Activated naive CD4-positive, alpha-beta T cell treated with anti-CD3 and anti-CD28 coated beads, Interleukin-2, amount 10 ng/mL, durations not matched to agents 7 days and 5 days (primary cell): Measurements from ENCODE around the gene SENP3.

Source experiments
- CTCF ChIA-PET: fragments of 350-600 bp; sonication (Branson Sonifier 250); formaldehyde crosslinking; loops from one replicate; lab custom pipeline; 2021; ENCODE audit warnings: antibody characterized with exemption; lab: Charles Lee
- DNase-seq: peaks from one replicate; pipeline ENCODE4 v3.0.0-alpha.2; 2020
- H3K27ac Mint-ChIP-seq: one replicate; pipeline ENCODE4 v1.8.0; 2021; ENCODE audit warnings: mild to moderate bottlenecking, moderate library complexity, mixed read lengths
- H3K27me3 Mint-ChIP-seq: one replicate; pipeline ENCODE4 v1.8.0; 2021; ENCODE audit warnings: mild to moderate bottlenecking, mixed read lengths
- H3K36me3 Mint-ChIP-seq: one replicate; pipeline ENCODE4 v1.8.0; 2021; ENCODE audit warnings: mixed read lengths
- H3K4me1 Mint-ChIP-seq: one replicate; pipeline ENCODE4 v1.8.0; 2021; ENCODE audit warnings: mixed read lengths
- H3K4me3 Mint-ChIP-seq: one replicate; pipeline ENCODE4 v1.8.0; 2021; ENCODE audit warnings: mild to moderate bottlenecking, moderate library complexity, mixed read lengths
- H3K9me3 Mint-ChIP-seq: one replicate; pipeline ENCODE4 v1.8.0; 2021; ENCODE audit warnings: mixed read lengths

SENP3 gene

GRCh38 chr17:7559320-7560171 lies 2.2 kb upstream of the SENP3 start:
- DNase-seq, result no peak
- Mint-ChIP-seq H3K27me3 (no peaks in the 10 kb centered on the region), H3K4me1 (peaks cover 78% of the 10 kb centered on the region), H3K27ac (peak overlapping the region; percentile 92), H3K36me3 (peaks cover 39% of the 10 kb centered on the region), H3K9me3 (no peaks in the 10 kb centered on the region), H3K4me3 (no peak overlapping the region)
- CTCF ChIA-PET, result interaction anchor here (0.7 to 5.5 kb wide), 40 partner anchors 8 to 278 kb away, joined by 3 to 157 read pairs (median 8); partner anchors contain the start of genes ACAP1, FGF11, KCTD11 and MPDU1

GRCh38 chr17:7560172-7561027 lies 1.3 kb upstream of the SENP3 start:
- H3K4me3 Mint-ChIP-seq, result peak overlapping the region; percentile 86
- DNase-seq, result peak; percentile 78
- no peaks in the 10 kb centered on the region for H3K27me3 Mint-ChIP-seq
- peak overlapping the region; percentile 92 for H3K27ac Mint-ChIP-seq
- H3K36me3 Mint-ChIP-seq, result peaks cover 39% of the 10 kb centered on the region
- H3K9me3 Mint-ChIP-seq, result no peaks in the 10 kb centered on the region
- peaks cover 71% of the 10 kb centered on the region for H3K4me1 Mint-ChIP-seq
- CTCF ChIA-PET, result interaction anchor here (0.7 to 5.5 kb wide), 49 partner anchors 8 to 304 kb away, joined by 3 to 157 read pairs (median 5); partner anchors contain the start of genes ACAP1, FGF11, KCTD11 and MPDU1

GRCh38 chr17:7561028-7561575 lies 617 bp upstream of the SENP3 start:
- CTCF ChIA-PET, result interaction anchor here (0.7 to 5.5 kb wide), 48 partner anchors 8 to 304 kb away, joined by 3 to 157 read pairs (median 6); partner anchors contain the start of genes ACAP1, FGF11, KCTD11 and MPDU1
- Mint-ChIP-seq H3K36me3 (peaks cover 40% of the 10 kb centered on the region), H3K4me3 (peak overlapping the region; percentile 86), H3K27ac (peak overlapping the region; percentile 92), H3K27me3 (no peaks in the 10 kb centered on the region), H3K4me1 (peaks cover 67% of the 10 kb centered on the region), H3K9me3 (no peaks in the 10 kb centered on the region)
- peak; percentile 88 for DNase-seq

- DNase-seq, result no peak
- CTCF ChIA-PET, result interaction anchor here (2.4 to 3.1 kb wide), 3 partner anchors 14 to 41 kb away, joined by 10 to 26 read pairs (median 15); partner anchors contain the start of gene TNFSF12
- peaks cover 60% of the 10 kb centered on the region for H3K4me1 Mint-ChIP-seq
- peaks cover 38% of the 10 kb centered on the region for H3K36me3 Mint-ChIP-seq
- peak overlapping the region; percentile 88 for H3K27ac Mint-ChIP-seq
- no peaks in the 10 kb centered on the region for H3K9me3 Mint-ChIP-seq
- no peaks in the 10 kb centered on the region for H3K27me3 Mint-ChIP-seq
- H3K4me3 Mint-ChIP-seq, result peak overlapping the region; percentile 86
Observed at GRCh38 chr17:7562208-7562605, 488 bp downstream of the SENP3 start.

DNA sequence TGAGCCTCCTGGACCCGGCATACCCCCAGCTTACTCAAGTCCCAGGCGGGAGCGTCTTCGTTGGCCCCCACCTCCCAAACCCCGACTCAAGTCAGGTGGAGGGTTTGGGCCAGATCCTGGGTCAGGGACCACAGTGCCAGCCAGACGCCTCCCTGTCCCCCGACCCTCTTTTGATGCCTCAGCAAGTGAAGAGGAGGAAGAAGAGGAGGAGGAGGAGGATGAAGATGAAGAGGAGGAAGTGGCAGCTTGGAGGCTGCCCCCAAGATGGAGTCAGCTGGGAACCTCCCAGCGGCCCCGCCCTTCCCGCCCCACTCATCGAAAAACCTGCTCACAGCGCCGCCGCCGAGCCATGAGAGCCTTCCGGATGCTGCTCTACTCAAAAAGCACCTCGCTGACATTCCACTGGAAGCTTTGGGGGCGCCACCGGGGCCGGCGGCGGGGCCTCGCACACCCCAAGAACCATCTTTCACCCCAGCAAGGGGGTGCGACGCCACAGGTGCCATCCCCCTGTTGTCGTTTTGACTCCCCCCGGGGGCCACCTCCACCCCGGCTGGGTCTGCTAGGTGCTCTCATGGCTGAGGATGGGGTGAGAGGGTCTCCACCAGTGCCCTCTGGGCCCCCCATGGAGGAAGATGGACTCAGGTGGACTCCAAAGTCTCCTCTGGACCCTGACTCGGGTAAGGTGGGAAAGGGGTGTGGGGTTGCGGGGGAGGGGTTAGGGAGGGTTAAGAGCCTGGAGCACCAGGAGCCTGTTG lies 1.6 kb downstream of the SENP3 start:
- Mint-ChIP-seq H3K36me3 (peaks cover 36% of the 10 kb centered on the region), H3K9me3 (no peaks in the 10 kb centered on the region), H3K27ac (peak overlapping the region; percentile 88), H3K4me1 (peaks cover 53% of the 10 kb centered on the region), H3K27me3 (no peaks in the 10 kb centered on the region), H3K4me3 (peak overlapping the region; percentile 86)
- DNase-seq, result no peak
- CTCF ChIA-PET, result interaction anchor here (0.9 kb wide), 1 partner anchor 48 kb away, joined by 3 read pairs; no protein-coding TSS in a partner anchor

GRCh38 chr17:7569571-7569970 lies 7.9 kb downstream of the SENP3 start:
- H3K36me3 Mint-ChIP-seq, result peaks cover 58% of the 10 kb centered on the region
- H3K9me3 Mint-ChIP-seq, result no peaks in the 10 kb centered on the region
- H3K4me1 Mint-ChIP-seq, result peaks cover 42% of the 10 kb centered on the region
- CTCF ChIA-PET, result interaction anchor here (1.4 to 1.6 kb wide), 2 partner anchors 9 to 214 kb away, joined by 3 to 4 read pairs; no protein-coding TSS in a partner anchor
- peaks cover 9% of the 10 kb centered on the region for H3K27me3 Mint-ChIP-seq
- H3K27ac Mint-ChIP-seq, result no peak overlapping the region
- no peak for DNase-seq
- no peak overlapping the region for H3K4me3 Mint-ChIP-seq

DNA sequence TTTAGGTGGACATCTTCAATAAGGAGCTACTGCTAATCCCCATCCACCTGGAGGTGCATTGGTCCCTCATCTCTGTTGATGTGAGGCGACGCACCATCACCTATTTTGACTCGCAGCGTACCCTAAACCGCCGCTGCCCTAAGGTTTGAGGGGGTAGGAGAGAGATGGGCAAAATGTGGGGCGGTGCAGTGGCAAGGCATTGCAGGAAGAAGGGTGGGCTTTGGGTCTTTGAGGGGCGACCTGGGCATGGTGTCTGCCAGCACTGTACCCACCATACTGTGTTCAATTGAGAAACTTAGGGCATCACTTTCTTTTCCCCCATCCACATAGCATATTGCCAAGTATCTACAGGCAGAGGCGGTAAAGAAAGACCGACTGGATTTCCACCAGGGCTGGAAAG lies 8.6 kb downstream of the SENP3 start:
- H3K4me3 Mint-ChIP-seq, result no peak overlapping the region
- CTCF ChIA-PET, result interaction anchor here (1.3 to 2.5 kb wide), 3 partner anchors 10 to 215 kb away, joined by 3 to 6 read pairs (median 5); partner anchors contain the start of gene TP53
- DNase-seq, result no peak
- peaks cover 61% of the 10 kb centered on the region for H3K36me3 Mint-ChIP-seq
- peaks cover 49% of the 10 kb centered on the region for H3K4me1 Mint-ChIP-seq
- no peaks in the 10 kb centered on the region for H3K9me3 Mint-ChIP-seq
- peaks cover 9% of the 10 kb centered on the region for H3K27me3 Mint-ChIP-seq
- H3K27ac Mint-ChIP-seq, result peak overlapping the region; percentile 12

GRCh38 chr17:7572338-7572587 lies 10.5 kb downstream of the SENP3 start:
- Mint-ChIP-seq H3K4me3 (peak overlapping the region; percentile 94), H3K27ac (peak overlapping the region; percentile 98), H3K4me1 (peaks cover 68% of the 10 kb centered on the region), H3K9me3 (no peaks in the 10 kb centered on the region), H3K36me3 (peaks cover 73% of the 10 kb centered on the region), H3K27me3 (peaks cover 9% of the 10 kb centered on the region)
- CTCF ChIA-PET, result interaction anchor here (0.8 to 2.5 kb wide), 2 partner anchors 11 to 115 kb away, joined by 4 to 6 read pairs; partner anchors contain the start of genes MPDU1 and TP53
- peak; percentile 99 for DNase-seq

DNA sequence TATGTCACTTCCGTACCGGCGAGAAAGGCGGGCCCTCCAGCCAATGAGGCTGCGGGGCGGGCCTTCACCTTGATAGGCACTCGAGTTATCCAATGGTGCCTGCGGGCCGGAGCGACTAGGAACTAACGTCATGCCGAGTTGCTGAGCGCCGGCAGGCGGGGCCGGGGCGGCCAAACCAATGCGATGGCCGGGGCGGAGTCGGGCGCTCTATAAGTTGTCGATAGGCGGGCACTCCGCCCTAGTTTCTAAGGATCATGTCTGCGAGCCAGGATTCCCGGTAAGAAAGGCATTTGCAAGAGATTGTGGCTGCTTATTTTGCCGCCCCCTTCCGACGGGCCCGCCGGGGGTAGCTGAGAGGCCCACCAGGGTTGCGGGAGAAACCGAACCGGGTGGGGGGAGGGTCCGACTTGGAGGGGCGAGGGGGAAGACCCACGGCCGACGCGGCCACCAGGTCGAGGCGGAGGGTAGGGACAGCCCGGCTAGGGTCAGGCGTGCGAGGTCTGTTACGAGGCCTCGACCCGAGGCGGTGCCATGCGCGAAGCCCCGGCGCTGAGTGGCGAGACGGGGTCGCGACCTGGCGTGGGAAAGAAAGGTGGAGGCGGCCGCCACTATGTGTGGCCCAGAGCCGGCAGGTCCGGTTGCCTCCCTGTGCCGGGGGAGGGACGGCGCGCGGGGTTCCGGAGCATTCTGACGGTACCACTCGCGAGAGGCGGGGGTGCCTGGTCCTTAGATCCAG lies 11.0 kb downstream of the SENP3 start:
- Mint-ChIP-seq H3K4me3 (peak overlapping the region; percentile 94), H3K27me3 (peaks cover 9% of the 10 kb centered on the region), H3K36me3 (peaks cover 74% of the 10 kb centered on the region), H3K9me3 (no peaks in the 10 kb centered on the region), H3K27ac (peak overlapping the region; percentile 98), H3K4me1 (peaks cover 69% of the 10 kb centered on the region)
- no peak for DNase-seq
- CTCF ChIA-PET, result interaction anchor here (0.8 kb wide), 1 partner anchor 11 kb away, joined by 4 read pairs; the partner anchor contains the start of gene MPDU1

DNA sequence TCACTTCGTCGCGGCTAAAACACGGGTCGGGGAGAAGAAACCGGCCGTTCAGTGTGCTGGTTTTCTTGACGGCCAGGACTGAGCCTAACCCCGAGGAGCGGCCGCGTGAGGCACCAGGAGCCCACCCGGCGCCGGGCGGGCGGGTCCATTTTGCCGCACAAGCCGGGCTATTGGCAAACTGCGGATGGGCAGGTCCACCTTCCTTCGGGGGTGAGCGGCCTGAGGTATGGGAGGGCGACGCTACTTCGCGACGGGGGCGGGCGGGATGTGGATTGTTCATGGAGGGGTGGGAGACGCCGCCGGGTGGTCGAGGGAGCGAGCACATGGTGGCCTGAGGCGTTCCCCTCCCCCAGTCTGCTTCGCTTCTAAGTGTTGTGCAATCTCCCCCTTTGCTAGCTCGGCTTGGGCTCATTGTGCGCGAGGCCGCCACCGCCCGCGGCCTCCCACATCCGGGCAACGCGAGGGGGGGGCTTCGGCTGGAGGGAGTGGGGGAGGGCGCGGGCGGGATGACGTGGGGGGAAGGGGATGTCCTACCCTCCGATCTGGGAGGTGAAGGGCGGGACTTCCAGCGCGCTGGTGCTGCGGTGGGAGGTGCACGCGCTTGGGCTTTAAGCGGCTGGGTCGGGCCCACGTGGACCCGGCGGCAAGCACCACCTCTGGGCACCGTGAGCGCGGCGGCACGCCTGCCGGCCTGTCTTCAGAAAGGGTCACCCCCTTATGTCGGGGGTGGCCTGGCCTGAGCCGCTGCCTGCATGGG lies 11.8 kb downstream of the SENP3 start:
- CTCF ChIA-PET, result interaction anchor here (1.7 to 1.9 kb wide), 2 partner anchors 13 to 16 kb away, joined by 5 to 9 read pairs; partner anchors contain the start of gene SENP3
- peaks cover 79% of the 10 kb centered on the region for H3K36me3 Mint-ChIP-seq
- peaks cover 9% of the 10 kb centered on the region for H3K27me3 Mint-ChIP-seq
- H3K27ac Mint-ChIP-seq, result peak overlapping the region; percentile 98
- H3K4me1 Mint-ChIP-seq, result peaks cover 76% of the 10 kb centered on the region
- H3K9me3 Mint-ChIP-seq, result no peaks in the 10 kb centered on the region
- peak; percentile 95 for DNase-seq
- peak overlapping the region; percentile 94 for H3K4me3 Mint-ChIP-seq

DNA sequence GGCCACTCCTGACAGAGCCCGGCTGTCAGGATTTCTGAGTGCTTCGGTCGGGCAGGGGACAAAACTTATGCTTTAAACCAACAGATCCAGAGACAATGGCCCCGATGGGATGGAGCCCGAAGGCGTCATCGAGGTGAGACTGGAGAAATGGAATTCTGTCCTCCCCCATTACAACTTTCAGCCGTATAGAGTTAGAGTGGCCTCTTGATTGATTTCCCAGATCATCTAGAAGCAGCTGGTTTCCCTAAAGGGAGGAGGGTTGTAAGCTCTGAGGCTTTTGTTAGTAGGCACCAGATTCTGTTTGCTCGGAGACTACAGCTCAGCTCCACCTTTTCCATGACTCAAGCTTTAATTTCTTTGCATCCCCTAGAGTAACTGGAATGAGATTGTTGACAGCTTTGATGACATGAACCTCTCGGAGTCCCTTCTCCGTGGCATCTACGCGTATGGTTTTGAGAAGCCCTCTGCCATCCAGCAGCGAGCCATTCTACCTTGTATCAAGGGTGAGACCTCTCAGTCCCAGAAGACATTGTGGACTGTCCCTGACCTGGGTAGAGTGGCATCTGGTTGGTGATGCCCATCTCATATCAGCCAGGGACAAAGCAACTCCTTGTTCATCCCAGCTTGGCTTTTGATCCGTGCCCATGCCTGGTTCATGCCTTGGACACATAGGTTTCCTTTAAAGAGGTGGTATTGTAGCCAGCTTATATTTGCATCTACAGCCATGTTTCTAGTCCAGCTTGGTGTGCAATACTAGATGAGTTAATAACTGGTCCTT lies 12.6 kb downstream of the SENP3 start:
- peaks cover 9% of the 10 kb centered on the region for H3K27me3 Mint-ChIP-seq
- no peaks in the 10 kb centered on the region for H3K9me3 Mint-ChIP-seq
- peak overlapping the region; percentile 94 for H3K4me3 Mint-ChIP-seq
- no peak for DNase-seq
- H3K27ac Mint-ChIP-seq, result peak overlapping the region; percentile 98
- H3K36me3 Mint-ChIP-seq, result peaks cover 81% of the 10 kb centered on the region
- CTCF ChIA-PET, result interaction anchor here (0.8 to 1.9 kb wide), 3 partner anchors 13 to 15 kb away, joined by 4 to 9 read pairs (median 5); partner anchors contain the start of gene SENP3
- peaks cover 80% of the 10 kb centered on the region for H3K4me1 Mint-ChIP-seq
